HL-60 (cell line): ENCODE data around the gene TCHP.

ENCODE experiments used
- GABPA ChIP-seq: IDR thresholded peaks from 2 replicates; pipeline ENCODE4 v1.6.1; 2012; ENCODE audit warnings: low read depth
- POLR2AphosphoS5 ChIP-seq: IDR thresholded peaks from 2 replicates; pipeline ENCODE4 v1.6.1; 2012; ENCODE audit warnings: low read depth
- TF ChIP-seq, protein P1 (sequence below): IDR thresholded peaks from one replicate; pipeline ENCODE4 v1.5.1; 2011; ENCODE audit warnings: low read length, control low read depth, inconsistent platforms; ENCODE audit not compliant: insufficient read depth
- TF ChIP-seq, protein P2 (sequence below): IDR thresholded peaks from 2 replicates; pipeline ENCODE4 v1.6.1; 2012; ENCODE audit warnings: low read depth; ENCODE audit not compliant: insufficient replicate concordance

DNA sequence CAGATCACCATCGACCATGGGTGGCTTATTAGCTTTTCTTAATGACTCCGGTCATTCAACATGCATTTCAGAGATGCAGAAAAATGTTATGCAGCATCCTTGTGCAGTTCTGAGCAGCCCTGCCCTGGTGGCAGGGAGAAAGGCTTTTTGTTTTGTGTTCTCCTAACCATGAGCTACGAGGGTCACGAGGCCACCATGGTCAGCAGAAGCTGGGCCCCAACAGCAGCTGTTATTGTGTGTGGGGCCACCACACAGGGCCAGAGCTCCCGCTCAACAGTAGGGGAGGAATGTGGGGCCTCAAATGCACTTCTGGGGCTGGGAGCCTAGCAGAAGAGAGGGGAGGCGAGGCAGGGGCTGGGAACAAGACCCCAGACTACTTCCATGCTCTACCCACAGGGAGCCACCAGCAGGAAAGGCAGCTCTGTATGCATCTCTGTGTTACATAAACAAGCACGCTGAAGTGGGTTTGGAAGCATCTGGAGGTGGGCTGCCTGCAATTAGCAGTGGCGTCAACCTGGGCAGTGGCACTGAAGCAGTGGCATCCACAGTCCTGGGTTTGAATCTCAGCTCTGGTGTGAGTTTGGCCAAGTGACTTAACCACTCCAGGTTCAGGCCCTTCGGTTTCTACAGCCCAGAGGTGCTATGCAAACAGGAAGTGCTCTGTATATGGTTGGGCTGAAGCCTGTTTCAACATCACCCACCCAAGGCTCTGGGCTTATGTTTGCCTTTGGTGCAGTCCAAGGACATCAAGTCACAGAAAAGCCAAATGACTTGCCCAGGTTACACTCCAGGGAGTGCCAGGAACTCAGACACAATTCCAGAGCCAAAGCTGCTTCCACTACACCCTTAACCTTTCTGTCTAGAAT lies 36.0 kb upstream of the TCHP start:
- TF ChIP-seq, protein P1, sequence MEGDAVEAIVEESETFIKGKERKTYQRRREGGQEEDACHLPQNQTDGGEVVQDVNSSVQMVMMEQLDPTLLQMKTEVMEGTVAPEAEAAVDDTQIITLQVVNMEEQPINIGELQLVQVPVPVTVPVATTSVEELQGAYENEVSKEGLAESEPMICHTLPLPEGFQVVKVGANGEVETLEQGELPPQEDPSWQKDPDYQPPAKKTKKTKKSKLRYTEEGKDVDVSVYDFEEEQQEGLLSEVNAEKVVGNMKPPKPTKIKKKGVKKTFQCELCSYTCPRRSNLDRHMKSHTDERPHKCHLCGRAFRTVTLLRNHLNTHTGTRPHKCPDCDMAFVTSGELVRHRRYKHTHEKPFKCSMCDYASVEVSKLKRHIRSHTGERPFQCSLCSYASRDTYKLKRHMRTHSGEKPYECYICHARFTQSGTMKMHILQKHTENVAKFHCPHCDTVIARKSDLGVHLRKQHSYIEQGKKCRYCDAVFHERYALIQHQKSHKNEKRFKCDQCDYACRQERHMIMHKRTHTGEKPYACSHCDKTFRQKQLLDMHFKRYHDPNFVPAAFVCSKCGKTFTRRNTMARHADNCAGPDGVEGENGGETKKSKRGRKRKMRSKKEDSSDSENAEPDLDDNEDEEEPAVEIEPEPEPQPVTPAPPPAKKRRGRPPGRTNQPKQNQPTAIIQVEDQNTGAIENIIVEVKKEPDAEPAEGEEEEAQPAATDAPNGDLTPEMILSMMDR: no peak
- TF ChIP-seq GABPA (no peak), POLR2AphosphoS5 (no peak)
- TF ChIP-seq, protein P2, sequence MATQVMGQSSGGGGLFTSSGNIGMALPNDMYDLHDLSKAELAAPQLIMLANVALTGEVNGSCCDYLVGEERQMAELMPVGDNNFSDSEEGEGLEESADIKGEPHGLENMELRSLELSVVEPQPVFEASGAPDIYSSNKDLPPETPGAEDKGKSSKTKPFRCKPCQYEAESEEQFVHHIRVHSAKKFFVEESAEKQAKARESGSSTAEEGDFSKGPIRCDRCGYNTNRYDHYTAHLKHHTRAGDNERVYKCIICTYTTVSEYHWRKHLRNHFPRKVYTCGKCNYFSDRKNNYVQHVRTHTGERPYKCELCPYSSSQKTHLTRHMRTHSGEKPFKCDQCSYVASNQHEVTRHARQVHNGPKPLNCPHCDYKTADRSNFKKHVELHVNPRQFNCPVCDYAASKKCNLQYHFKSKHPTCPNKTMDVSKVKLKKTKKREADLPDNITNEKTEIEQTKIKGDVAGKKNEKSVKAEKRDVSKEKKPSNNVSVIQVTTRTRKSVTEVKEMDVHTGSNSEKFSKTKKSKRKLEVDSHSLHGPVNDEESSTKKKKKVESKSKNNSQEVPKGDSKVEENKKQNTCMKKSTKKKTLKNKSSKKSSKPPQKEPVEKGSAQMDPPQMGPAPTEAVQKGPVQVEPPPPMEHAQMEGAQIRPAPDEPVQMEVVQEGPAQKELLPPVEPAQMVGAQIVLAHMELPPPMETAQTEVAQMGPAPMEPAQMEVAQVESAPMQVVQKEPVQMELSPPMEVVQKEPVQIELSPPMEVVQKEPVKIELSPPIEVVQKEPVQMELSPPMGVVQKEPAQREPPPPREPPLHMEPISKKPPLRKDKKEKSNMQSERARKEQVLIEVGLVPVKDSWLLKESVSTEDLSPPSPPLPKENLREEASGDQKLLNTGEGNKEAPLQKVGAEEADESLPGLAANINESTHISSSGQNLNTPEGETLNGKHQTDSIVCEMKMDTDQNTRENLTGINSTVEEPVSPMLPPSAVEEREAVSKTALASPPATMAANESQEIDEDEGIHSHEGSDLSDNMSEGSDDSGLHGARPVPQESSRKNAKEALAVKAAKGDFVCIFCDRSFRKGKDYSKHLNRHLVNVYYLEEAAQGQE: no peak
